NCI-H1417 (cell line): ENCODE measurements around the gene MRPS35.
"Not testable (repeated sequence)": the region's sequence is repeated elsewhere in the genome, so short reads cannot be mapped to it uniquely, and the experiment has no call there.

ENCODE experiments used
- DNase-seq, 3 experiments: peaks; one replicate each; lab custom pipeline; 2025; lab: John Stamatoyannopoulos, UW

The MRPS35 gene

GRCh38 chr12:27709212-27709931, 1.3 kb upstream of the MRPS35 start:
- no peak for DNase-seq

GRCh38 chr12:27709932-27710591, 570 bp upstream of the MRPS35 start:
- peak in 2 of 3 experiments; percentile 37 to 61 for DNase-seq

DNA sequence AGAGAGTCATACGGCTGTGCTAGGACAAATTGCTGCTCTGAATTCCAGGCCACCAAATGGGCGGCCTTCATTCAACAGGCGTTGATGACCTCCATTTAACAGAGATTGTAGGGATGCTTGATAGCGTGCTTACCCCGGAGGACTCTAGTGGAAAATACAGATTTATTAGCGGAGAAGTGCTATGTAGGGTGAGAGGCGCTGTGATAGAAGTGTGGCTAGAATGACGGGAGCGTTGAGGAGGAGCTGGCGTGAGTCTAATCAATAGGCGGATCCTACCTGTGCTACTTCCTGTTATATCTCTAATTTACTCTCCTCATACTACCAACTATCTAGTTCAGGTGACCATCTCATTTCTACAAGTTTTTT, 668 bp downstream of the MRPS35 start:
- peak in 2 of 3 experiments; percentile 60 to 80 for DNase-seq

GRCh38 chr12:27711967-27712366, 1.3 kb downstream of the MRPS35 start:
- peak in 1 of 3 experiments; percentile 1 for DNase-seq

GRCh38 chr12:27723212-27723611, 12.6 kb downstream of the MRPS35 start:
- no peak for DNase-seq

- no peak for DNase-seq
Measured at GRCh38 chr12:27730097-27730588, 19.5 kb downstream of the MRPS35 start.

GRCh38 chr12:27732281-27732680, 21.6 kb downstream of the MRPS35 start:
- peak in 1 of 3 experiments; percentile 18 for DNase-seq

DNA sequence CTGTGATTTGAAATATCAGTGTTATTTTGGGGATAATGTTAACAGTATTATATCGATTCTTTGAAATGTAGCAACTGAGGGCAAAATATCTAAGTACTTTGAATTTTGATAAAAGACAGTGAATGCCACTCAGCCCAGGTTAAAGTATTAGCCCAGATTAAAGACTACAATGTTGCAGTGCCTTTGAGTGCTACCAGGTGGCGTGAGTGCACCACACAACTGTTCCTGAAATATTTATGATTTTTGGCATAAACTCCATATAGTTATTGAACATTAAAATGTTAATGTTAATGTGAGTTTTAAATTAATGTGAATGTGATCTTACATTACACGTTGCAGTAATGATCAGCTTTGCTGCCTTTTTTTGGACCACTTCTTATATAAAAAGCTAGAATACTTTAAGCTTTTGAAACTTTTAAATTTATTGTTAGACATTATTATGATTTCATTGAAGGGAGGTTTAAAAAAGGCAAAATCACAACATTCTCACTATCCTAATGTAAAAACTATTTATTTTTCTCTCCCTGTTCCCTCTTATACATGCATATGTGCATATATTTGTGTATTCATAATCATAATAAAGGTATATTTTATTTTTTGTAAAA, 22.5 kb downstream of the MRPS35 start:
- DNase-seq, result peak; percentile 5 to 54 (median 11)

DNA sequence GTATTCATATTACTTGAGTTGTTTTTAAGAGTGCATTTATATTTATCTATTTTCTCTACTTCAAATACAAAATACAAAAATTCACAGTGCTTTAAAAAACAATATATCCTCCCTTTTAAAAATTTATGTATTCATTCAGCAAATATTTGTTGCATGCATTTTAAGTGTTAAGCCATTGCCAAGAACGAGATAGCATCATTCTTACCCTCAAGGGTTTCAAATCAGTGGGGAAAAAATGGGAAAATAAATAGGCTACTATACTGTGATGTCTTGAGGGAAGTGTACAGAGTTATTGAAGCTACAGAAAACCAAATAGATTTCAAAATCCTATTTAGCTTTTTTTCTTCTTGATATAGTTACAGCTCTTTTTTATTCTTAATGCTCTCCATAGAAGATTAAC, 23.2 kb downstream of the MRPS35 start:
- DNase-seq, result no peak

GRCh38 chr12:27734321-27734720, 23.7 kb downstream of the MRPS35 start:
- not testable (repeated sequence) for DNase-seq

- DNase-seq, result no peak
Measured at GRCh38 chr12:27743601-27744000, 33.0 kb downstream of the MRPS35 start.

DNA sequence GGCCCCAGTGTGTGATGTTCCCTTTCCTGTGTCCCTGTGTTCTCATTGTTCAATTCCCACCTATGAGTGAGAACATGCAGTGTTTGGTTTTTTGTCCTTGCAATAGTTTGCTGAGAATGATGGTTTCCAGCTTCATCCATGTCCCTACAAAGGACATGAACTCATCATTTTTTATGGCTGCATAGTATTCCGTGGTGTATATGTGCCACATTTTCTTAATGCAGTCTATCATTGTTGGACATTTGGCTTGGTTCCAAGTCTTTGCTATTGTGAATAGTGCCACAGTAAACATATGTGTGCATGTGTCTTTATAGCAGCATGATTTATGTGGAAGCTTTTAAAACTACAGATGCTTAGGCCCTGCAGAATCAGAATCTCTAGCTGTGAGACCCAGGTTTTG, 35.1 kb downstream of the MRPS35 start:
- peak in 1 of 3 experiments; percentile 16 for DNase-seq

DNA sequence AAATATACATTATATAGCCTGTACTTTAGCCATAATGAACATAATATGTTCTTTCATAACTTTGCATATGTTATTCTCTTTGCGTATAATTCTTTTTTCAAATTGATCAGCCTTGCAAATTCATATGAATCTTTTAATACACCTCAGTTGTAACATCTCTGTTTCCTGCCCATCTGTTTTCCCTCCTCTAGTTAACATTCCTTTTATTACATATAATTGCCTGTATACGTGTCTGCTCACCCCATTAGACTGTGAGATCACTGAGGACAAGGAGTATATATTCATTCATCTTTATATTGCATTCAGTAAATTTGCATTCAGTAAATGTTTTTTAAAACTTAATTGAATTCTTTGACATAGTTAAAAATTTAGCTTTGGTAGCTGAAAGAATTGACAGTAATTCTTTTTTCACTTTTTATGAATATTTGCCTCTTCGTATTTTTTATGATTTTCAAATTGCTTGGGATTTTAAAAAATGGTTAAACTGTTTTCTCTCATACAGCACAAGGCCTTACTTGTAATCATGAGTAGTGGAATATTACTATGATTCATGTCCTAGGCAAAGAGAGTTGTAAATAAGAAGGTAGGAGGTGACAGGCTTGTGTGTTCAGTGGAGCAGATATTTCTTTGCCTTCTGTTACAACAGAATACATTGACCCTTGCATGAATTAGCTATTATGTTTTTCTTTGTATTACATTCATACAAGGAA, 36.6 kb downstream of the MRPS35 start:
- DNase-seq, result no peak

DNA sequence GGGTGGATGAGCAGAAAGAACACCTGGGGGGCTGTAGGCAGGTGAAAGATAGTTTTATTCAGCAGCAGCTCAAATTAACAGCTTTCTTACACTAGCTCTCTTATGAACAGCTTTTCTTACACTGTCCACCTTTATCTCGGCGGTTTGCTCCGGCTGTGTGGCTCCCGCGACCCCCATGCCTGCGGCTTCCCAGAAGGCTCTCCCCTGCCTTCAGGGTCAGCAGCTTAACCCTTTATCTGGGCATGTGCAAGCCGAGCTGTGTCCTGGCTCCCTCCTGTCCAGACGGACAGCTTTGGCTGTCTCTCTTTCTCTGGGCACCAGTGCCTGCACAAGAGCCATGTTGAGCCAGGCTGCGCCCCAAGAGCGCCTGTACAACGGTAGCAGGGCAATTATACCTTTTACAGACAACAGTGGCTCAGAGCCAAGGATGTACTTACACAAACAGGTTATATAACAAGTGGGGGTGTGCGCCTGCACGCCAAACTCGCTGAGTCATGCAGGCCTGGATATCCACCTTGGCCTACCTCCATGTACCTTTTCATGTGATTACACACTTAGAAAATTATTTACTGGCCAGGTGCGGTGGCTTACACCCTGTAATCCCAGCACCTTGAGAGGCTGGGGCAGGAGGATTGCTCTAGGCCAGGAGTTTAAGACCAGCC, 40.9 kb downstream of the MRPS35 start:
- peak in 1 of 3 experiments; percentile 47 for DNase-seq

- DNase-seq, result no peak
Measured at GRCh38 chr12:27754795-27755194, 44.2 kb downstream of the MRPS35 start.

DNA sequence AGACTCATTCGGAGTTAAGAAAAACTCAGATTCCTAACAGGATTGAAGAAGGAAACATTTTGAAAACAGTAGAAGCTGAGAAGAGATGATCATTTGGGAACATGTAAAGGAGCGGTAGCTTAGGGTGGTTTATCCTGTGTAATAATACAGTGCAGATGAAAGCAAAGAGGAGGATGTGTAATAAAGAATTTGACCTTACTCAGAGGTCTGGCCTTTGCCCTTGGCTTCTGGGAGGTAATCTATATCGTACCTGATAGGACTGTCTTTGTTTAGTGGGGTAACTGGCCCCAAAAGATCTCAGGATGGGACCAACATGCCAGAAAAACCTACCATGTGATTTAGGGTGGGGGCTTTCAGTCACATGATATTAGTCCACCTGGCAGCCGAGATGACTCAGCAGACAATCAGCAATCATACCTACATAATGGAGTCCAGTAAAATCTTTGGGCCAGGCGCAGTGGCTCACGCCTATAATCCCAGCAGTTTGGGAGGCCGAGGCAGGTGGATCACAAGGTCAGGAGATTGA, 46.1 kb downstream of the MRPS35 start:
- no peak for DNase-seq

GRCh38 chr12:27762757-27763156, 52.1 kb downstream of the MRPS35 start:
- no peak for DNase-seq

DNA sequence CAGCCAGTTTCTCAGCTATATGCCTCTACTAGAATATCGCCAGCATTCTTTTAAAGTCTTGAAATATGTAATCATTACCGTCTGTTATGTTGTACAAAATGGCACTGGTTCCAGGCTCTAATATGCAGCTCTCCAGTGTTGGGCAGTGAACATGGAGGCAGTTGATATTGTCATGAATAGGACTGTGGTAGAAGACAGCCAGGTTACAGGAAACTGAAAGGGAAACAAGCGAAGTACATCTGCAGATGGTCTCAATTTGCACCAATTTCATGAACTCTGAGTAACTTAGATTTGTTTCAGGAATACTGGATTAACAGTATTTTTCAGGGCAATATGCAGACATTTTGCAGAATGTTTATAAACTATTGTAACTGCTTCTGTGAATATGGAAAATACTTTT, 56.0 kb downstream of the MRPS35 start:
- DNase-seq, result no peak

GRCh38 chr12:27769142-27769673, 58.6 kb downstream of the MRPS35 start:
- no peak for DNase-seq

- DNase-seq, result no peak
Measured at GRCh38 chr12:27771481-27772327, 61.1 kb downstream of the MRPS35 start.
